NB4 (cell line): Measurements from ENCODE around the gene RASSF3.

Experiments used
- CTCF ChIP-seq: IDR thresholded peaks from one replicate; pipeline ENCODE4 v1.5.1; 2012; ENCODE audit warnings: low read depth, low read length
- MAX ChIP-seq: IDR thresholded peaks from 2 replicates; pipeline ENCODE4 v1.6.1; 2011; ENCODE audit warnings: low read depth, low read length
- POLR2A ChIP-seq: IDR thresholded peaks from 2 replicates; pipeline ENCODE4 v1.6.1; 2011; ENCODE audit warnings: mild to moderate bottlenecking; ENCODE audit not compliant: insufficient read length; ENCODE audit errors: extremely low read depth

GRCh38 chr12:64685605-64686004 is 75.3 kb downstream of the RASSF3 start:
- no peak for TF ChIP-seq POLR2A
- no peak for TF ChIP-seq MAX
- no peak for TF ChIP-seq CTCF
